Measurements from ENCODE around the gene SPATA31C2. TPM values are rescaled to one million over a fixed set of nuclear protein-coding genes. Genes with fewer than 3 reads are reported as not detected.
"Not testable (repeated sequence)": the region's sequence is repeated elsewhere in the genome, so short reads cannot be mapped to it uniquely, and the experiment has no call there.

SPATA31C2 gene
- total RNA-seq (2014; rRNA removed; shearing (Covaris generic)) = not detected in 2 replicates

DNA sequence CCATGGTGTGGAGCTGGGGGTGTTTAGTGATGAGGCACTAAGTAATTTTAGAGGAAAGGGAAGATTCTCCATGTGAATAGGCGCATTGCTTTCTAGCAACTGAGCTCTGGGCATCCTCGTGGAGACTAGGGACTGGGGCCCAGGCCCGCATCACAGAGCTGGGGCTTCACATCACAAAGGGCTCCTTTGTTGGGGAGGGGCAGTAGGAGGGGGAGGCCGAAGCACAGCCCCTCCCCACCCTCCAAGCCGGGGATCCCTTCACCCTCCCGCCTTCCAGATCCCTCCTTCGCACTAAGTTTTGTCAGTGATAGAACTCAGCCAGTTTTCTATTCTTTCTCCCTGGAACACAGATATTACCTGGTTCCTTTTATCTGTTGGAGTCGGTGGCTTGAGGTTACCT, at the start of gene SPATA31C2:
SPATA31C2 (minus strand) TSS at position 101 of the 400 bp plus-strand sequence; CDS start at position 72, 29 bp downstream.
- DNase-seq (ENCODE audit: low spot score); in situ Hi-C loops (cut with HindIII; ENCODE audit: low sequenced_read_pairs): not testable (repeated sequence)

DNA sequence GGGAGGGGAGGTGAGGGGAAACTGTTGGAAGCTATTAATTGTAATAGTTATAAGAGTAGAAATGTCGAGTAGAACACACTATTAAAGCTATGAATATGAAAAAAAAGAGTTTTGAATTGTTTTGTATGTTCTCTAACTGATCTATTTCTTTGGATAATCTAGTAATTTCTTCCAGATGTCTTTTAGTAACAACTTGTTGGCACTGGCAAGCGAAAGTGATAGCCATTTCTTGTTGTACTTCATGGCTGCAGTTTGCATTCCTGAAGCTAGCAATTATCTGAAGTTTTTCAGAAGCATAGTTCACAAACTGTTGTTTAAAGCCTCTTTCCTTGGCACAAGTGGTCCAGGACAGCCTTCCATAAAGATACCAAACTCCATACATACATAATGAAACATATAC, 49.4 kb upstream of the SPATA31C2 start:
- in situ Hi-C loops (cut with HindIII; ENCODE audit: low sequenced_read_pairs) = no loop called here

DNA sequence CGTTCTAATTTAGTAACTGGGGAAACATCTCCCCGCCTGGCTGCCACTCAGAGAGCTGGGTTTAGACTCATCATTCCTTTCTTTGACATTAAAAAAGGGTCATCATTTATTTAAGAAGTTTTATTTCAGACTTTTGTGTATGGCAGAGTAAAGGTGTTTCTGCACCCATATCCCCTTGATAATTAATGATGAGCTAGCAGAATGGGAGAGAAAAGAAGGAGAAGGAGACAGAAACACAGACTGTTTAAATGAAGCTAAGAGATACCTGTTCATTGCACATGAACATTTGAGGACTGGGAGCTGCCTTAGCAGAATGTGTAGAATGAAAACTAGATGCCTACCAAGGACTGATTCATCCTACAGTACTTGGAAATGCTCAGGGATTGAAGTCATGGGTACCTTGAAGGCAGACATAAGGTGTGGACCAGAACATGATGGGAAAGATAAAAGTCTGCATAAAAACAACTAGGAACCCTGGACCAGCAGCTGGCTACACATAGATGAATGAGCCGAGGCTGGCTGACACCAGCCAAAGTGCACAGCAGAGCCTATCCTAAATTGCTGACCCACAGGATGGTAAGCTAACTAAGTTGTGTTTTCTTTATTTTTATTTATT, 48.3 kb upstream of the SPATA31C2 start:
- in situ Hi-C loops (cut with HindIII; ENCODE audit: low sequenced_read_pairs) = no loop called here
- DNase-seq (ENCODE audit: low spot score) = no peak

More for the DNA sequence above, 49.4 kb upstream of the SPATA31C2 start:
- no peak for DNase-seq (ENCODE audit: low spot score)

DNA sequence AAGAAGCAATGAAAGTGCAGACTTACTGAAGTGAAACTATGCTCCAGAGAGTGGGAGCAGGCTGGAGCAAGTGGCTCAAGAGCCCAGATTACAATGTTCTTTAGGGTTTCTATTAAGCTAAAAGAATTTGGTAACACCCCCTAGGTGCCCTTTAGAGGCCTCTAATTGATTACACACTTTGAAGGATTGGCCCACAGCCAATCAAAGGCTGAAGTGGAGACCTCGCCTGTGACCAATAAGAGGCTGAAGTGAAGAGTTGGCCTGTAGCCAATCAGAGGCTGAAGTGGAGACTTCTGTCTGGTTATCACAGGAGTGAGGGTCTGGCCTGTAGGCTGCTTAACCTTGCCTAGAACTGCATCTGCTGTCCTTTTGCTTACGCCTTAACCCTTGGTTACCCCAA, 46.7 kb upstream of the SPATA31C2 start:
- no peak for DNase-seq (ENCODE audit: low spot score)
- in situ Hi-C loops (cut with HindIII; ENCODE audit: low sequenced_read_pairs) = no loop called here

DNA sequence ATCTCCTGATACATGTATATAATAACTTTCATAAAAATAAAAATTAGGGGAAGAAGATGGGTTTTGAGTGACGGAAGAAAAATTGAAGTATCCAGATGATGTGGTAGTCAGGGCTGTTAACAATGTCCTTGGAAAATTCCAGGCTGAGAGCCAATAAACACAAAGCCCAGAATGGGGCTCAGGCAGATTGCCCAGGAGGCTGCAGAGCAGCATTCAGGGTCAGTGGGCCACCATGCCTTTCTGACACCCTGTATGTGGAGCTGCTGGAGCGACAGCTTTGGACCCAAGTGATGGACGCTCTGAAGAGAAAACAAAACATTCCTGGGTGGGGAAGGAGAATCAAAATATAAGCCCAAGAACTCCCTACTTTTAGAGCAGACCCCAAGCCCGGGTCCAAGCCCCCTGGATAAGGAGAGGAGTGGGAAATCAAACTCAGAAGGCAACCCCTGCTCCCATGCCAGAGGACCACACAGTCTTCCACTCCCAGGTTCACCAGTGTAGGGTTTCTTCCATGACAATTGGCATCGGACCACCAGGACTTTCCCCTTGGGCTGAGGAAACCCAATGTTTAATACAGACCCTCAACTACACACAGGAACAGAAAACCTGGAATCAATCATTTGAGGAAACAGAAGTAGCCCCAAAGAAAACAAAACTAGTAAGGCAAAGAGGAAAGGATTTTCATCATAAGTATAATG, 45.7 kb upstream of the SPATA31C2 start:
- in situ Hi-C loops (cut with HindIII; ENCODE audit: low sequenced_read_pairs) = no loop called here

DNA sequence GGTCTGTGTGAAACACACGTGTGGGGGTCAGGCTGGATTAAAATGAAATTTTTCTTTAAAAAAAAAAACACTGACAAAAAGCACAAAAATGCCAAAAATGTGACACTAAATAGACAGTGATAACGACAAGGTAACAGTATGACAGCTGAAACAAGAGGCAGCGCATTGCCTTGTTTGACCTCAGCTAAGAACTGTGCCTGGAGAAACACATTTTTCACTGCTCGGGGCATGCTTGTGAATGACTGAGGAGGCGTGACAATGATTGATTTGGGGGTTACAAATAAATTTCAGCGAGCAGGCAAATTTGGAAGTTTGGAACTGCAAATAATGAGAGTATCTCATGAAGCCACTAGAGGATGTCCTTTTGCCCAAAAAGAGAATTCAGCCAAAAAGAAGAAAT, 44.2 kb upstream of the SPATA31C2 start:
- DNase-seq (ENCODE audit: low spot score) = no peak
- in situ Hi-C loops (cut with HindIII; ENCODE audit: low sequenced_read_pairs) = no loop called here

More for the DNA sequence above, 45.7 kb upstream of the SPATA31C2 start:
- DNase-seq (ENCODE audit: low spot score) = peak; percentile 4

DNA sequence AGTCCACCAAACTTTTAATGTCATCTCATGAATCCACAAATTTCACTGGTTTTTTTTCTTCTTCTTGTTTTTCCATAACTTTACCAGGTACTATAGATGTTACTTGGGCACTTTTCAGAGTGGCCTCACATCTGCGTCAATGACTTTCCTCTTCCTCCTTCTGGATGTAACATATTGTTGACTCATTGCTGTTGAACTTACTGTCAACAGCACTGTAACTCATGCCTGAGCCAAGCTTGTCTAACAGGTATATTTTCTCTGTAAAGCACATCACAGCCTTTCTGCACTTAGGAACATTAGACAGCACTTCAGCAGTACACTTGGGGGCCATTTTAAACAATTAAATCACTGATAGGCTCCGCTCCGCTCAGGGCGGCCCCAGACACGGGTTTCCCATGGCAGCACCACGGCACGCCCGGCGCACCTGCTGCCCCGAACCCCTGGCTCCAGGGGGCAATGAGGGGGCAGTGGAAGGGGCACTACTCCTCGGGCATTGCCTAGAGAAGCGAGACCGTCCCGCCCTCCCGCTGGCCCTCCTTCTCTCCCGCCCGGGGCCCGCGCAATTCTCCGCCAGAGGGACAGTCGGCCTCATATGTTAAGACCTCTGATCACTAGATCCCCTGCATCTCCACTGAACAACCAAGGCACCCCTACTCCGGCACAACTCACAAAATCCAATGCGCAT, 41.9 kb upstream of the SPATA31C2 start:
- in situ Hi-C loops (cut with HindIII; ENCODE audit: low sequenced_read_pairs) = no loop called here
- DNase-seq (ENCODE audit: low spot score) = no peak

DNA sequence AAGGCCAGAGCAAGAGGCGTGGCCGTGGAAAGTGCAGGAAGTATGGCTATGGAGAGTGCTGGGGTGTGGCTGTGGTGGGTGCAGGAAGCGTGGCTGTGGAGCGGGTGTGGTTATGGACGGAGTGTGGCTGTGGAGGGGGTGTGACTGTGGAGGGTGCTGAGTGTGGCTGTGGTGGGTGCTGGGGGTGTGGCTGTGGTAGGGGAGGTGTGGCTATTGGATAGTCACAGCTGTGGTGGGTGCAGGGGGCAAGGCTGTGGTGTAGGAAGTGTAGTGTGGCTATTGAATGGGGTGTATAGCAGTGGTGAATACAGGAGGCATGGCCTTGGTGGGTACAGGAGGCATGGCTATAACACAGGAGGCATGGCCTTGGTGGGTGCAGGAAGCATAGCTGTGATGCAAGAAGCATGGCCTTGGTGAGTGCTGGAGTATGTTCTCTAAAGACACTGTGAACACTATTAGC, 40.8 kb upstream of the SPATA31C2 start:
- in situ Hi-C loops (cut with HindIII; ENCODE audit: low sequenced_read_pairs) = no loop called here
- DNase-seq (ENCODE audit: low spot score) = no peak

DNA sequence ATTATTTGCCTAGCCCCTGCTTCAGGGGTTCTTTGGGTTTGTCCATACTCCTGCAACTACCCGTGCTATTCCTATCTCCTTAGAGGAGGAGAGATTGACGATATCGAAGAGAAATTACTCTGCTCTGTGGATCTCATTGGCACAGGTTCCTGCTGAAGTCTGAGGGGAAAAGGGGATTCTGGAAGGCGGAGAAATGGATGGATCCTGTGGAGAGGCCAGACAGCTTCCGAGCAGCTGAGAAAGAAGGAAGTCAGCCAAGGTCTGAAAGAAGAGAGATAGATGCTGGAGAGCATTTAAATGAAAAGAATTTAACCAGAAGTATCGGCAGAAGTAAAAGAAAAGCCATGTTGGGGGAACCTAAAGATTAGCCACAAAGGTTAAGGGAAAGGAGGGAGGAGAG, 40.4 kb upstream of the SPATA31C2 start:
- no peak for DNase-seq (ENCODE audit: low spot score)
- in situ Hi-C loops (cut with HindIII; ENCODE audit: low sequenced_read_pairs) = no loop called here

DNA sequence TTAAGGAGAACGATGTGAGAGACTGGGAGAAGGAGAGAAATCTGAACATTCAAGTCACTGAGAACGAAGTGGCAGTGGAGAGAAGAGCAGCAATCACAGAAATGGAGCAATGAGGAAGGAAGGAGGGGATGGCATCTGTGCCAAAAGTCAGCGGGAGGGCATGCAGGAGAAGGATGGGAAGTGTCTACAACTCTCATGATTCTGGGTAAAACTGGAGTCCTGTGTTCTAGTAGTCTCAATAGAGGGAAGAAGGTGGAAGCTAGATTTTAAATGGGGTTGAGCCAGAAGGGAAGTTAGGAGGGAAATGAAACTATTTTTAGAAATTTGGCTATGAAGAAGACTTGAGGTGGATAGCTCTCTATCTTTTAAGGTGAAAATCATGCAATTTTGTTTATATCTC, 39.1 kb upstream of the SPATA31C2 start:
- in situ Hi-C loops (cut with HindIII; ENCODE audit: low sequenced_read_pairs) = no loop called here
- no peak for DNase-seq (ENCODE audit: low spot score)

DNA sequence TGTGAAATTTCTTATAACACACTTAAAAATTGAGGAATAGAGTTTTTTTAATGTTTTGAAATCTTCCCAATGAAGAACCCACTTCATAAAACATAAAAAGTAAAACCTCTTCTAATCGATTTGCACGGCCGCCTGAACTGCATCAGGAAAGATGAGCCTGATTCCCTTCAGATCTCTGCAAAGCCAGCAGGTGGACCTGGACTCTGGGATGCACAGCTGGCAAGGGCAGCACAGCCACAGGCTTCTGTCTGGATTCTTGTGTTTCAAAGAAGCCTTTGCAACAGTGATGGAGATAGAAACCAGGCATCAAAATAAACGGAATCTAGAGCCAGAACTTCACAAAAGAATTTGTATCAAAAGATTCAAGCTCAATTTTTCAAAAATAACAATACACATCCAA, 36.0 kb upstream of the SPATA31C2 start:
- no peak for DNase-seq (ENCODE audit: low spot score)
- in situ Hi-C loops (cut with HindIII; ENCODE audit: low sequenced_read_pairs) = no loop called here

DNA sequence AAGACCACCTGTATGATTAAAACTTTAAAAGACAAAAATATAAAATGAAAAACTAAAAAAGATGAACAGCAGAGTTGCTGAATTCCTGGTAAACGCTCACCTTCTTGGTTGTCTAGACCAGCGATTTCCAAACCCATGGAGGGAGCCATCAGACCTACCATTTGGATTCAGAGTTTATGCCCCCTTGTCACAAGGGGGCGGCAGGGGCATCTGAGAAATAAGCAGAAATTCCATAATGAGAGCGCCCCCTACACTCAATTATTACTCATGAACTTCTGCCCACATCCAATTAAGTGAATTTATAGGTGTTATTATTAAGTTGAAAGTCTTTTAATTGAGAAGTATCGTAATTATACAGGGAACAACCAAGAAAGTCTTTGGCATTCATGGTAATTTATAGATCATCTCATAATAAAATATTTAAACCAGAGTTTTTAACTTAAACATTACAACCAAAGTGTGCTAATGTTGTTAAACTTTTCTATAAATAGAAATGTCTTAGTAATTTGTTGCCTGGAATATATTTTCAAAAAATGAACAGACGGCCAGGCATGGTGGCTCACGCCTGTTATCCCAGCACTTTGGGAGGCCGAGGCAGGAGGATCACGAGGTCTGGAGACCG, 35.2 kb upstream of the SPATA31C2 start:
- in situ Hi-C loops (cut with HindIII; ENCODE audit: low sequenced_read_pairs) = no loop called here
- peak; percentile 22 for DNase-seq (ENCODE audit: low spot score)

DNA sequence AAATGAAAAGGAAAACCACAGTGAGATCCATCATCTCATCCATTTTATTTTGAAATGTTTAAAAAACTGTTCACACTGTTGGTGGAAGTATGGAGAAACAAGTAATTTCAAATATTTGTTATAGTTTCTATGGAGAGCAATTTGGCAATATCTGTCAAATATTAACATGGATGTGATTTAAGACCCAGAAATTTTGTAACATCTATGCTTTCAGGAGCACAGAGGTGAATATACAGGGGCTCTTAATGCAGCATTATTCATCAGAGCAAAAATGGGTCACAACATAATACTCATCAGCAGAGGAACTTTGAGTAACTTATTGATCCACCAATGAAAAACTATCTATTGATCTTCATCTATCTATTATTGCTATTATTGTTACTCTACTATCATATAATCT, 31.4 kb upstream of the SPATA31C2 start:
- no peak for DNase-seq (ENCODE audit: low spot score)
- in situ Hi-C loops (cut with HindIII; ENCODE audit: low sequenced_read_pairs) = no loop called here

DNA sequence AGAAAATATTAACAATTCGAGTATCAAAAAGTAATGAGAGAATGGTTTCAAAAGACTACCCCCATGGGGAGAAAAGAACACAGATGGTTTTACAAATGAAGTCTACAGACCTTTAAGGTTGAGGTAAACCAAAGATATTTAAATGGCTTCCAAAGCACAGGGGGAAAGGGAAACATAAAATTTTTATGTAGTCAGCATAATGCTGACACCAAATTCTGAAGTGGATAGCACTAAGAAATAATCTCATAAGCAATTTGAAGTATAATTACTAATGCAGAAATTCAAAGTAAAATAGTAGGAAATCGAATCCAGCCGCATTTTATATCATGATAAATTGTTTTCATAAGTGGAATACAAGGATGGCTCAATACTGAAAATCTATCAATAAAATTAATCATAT, 30.3 kb upstream of the SPATA31C2 start:
- no peak for DNase-seq (ENCODE audit: low spot score)
- in situ Hi-C loops (cut with HindIII; ENCODE audit: low sequenced_read_pairs) = no loop called here

DNA sequence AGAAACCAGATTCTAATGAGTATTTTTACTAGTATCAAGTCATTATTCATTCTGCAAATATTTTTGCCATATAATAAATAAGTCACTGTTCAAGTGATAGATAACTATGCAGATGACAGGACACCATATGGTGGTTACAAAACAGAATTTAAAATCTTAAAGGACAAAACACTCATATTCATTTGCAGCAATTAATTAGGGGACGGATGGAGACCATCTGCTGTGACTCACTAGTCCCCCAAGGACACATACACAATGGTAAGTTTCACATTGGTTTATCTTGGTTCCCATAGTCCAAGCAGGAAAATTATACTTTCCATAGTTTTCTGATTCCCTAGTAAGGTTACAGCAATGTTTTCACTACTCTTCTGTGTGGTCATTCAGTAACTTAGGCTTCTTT, 28.4 kb upstream of the SPATA31C2 start:
- in situ Hi-C loops (cut with HindIII; ENCODE audit: low sequenced_read_pairs) = no loop called here
- DNase-seq (ENCODE audit: low spot score) = no peak

DNA sequence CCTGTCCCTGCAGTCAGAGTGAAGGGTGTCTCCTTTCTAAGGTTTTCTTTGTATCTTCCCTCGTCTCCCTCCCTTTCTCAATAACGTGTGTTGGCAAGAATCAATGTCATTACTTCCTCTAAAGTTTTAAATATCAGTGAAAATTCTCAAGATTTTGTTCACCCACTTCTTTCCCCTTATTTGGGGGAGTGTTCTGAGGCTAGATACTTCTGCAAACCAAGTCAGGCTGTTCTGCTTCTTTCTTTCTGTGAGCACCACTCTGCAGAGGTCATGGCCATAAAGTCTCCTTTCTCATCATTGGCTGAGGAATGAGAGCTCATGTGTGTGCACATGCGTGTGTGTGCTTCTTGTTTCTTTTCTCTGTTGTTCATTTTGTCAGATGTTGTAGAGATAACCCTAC, 26.6 kb upstream of the SPATA31C2 start:
- DNase-seq (ENCODE audit: low spot score) = no peak
- in situ Hi-C loops (cut with HindIII; ENCODE audit: low sequenced_read_pairs) = no loop called here

DNA sequence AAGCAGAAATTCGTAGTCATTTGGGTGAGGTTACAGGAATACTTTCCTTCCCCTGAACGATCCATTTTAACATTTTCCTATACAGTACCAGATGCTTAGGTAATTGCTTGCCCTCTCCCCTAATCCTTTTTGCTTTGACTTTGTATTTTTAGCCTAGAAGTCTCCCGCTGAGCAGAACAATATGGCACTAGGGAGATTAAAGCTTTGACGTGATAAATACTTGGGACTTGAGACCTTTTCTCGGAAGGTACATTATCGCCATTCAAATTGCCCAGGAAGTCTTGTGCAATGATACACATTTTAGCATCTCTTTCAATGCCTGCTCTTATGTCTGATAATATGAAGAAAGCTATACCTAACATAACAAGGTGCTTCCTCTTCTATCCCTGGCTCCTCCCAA, 22.9 kb upstream of the SPATA31C2 start:
- DNase-seq (ENCODE audit: low spot score) = no peak
- in situ Hi-C loops (cut with HindIII; ENCODE audit: low sequenced_read_pairs) = no loop called here

DNA sequence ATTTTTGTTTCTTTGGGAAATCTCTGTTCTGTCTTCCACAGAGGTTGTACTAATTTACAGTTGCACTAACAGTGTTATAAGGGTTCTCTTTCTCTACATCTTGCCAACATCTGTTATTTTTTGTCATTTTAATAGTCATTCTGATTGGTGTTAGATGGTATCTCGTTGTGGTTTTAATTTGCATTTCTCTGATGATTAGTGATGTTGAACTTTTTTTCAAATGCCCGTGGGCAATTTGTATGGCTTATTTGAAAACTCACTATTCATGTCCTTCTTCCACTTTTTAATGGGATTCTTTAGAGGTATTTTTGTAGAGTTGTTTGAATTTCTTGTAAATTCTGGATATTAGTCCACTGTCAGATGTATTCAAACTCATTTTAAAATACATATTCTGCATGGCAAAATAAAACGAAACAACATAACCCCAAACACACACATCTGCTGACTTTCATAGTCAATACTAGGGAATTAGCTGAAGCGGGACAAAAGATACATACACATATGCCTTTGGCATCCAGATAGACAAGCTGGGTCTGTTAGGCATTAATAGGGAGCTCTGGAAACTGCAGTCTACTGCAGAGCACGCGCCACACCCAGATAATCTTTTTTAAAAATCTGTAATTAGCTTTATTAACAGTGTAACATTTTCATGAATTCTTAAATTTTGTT, 5.8 kb upstream of the SPATA31C2 start:
- DNase-seq (ENCODE audit: low spot score) = no peak
- in situ Hi-C loops (cut with HindIII; ENCODE audit: low sequenced_read_pairs) = no loop called here

DNA sequence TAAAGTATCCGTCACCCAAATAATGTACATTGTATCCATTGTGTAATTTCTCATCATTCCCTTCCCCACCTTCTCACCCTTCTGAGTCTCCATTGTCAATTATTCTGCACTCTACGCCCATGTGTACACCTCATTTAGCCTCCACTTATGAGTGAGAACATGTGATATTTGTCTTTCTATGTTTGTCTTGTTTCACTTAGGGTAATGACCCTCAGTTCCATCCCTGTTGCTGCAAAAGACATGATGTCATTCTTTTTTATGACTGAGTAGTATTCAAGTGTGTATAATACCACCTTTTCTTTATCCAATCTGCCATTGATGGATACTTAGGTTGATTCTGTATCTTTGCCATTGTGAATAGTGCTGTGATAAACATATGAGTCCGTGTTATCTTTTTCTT, 4.9 kb upstream of the SPATA31C2 start:
- no peak for DNase-seq (ENCODE audit: low spot score)
- in situ Hi-C loops (cut with HindIII; ENCODE audit: low sequenced_read_pairs) = no loop called here
